ENCODE measurements around the gene HUNK.

The HUNK gene

DNA sequence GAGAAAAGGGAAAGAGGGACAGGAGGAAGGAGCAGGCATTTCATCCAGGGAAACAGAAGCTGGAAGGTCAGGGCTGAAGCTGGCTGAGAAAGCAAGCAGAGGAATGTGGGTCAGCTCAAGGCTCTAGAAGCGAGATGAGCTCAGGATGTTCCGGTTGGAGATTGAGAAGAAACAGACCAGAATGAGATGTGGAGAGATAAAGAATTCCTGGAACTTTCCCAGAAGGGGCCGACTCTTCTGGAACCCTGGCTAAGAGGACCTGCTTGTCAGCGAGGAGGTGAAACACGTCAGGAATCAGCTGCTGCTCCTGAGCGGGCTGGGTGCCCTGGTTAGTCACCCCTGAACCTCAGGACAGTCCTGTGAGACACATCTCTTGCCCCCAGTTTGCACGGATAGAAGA lies 75.9 kb downstream of the HUNK start:
- DNase-seq (ENCODE audit: low spot score), result no peak
- FAIRE-seq, result no peak

- no peak for DNase-seq (ENCODE audit: low spot score)
- no peak for FAIRE-seq
These were observed 80.0 kb downstream of the HUNK start for GRCh38 chr21:31952828-31953227.

- FAIRE-seq (no peak), DNase-seq (ENCODE audit: low spot score) (no peak)
These were observed 84.8 kb downstream of the HUNK start for GRCh38 chr21:31957631-31958030.

- DNase-seq (ENCODE audit: low spot score) (no peak), FAIRE-seq (no peak)
These were observed 87.1 kb downstream of the HUNK start for GRCh38 chr21:31959881-31960280.

DNA sequence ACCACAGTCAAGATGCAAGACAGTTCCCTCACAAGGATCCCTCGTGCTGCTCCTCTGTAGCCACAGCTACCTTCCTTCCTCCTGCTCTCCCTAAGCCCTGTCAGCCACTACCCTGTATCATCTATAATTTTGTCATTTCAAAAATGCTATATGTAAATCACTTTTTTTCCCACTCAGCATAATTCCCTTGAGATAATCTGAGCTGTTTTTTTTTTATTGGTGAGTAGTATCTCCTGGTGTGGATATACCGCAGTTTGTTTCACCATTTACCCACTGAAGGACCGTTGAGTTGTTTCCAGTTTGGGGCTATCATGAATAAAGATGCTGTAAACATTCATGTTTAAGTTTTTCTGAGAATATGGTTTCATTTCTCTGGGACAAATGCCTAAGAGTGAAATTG lies 88.2 kb downstream of the HUNK start:
- no peak for FAIRE-seq
- DNase-seq (ENCODE audit: low spot score), result no peak

DNA sequence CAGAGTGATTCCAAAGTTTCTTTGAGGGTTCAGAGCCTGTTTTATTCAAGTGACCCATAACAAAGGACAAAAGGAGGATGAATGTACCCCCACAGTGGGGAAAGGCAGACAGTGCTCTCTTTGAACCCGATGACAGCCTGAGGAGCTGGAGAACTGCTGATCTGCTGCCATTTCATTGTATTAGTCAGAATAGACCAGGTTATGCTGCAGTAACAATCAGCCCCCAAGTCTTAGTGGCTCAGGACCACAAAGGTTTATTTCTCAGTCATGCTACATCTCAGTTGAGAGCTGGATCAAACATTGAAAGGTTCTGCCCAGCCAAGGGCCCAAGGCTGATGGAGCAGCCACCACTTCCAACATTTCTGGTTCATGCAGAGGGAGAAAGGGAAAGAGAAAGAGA lies 88.9 kb downstream of the HUNK start:
- FAIRE-seq (no peak), DNase-seq (ENCODE audit: low spot score) (no peak)

DNA sequence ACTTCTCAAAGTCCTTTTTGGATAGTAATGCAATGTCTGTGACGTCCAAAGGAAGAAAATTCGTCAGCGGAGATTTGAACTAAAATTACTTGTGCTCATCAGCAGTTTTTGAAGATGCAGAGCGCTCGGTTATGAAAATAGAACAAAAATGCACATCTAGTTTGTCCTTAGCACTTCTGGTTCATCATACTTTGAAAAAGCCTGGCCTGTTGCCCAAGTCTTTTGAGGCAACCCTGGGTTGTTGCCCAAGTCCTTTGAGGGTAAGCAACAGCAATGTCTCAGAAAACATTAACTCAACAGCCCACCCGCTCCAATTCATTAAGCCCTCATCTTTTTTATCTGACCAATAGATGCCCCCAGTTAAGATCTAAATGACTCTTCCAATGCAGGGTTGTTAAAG lies 91.9 kb downstream of the HUNK start:
- no peak for FAIRE-seq
- no peak for DNase-seq (ENCODE audit: low spot score)

GRCh38 chr21:31967334-31967733 lies 94.5 kb downstream of the HUNK start:
- DNase-seq (ENCODE audit: low spot score) (no peak), FAIRE-seq (no peak)

GRCh38 chr21:31972622-31973021 lies 99.8 kb downstream of the HUNK start:
- no peak for FAIRE-seq
- no peak for DNase-seq (ENCODE audit: low spot score)

GRCh38 chr21:31973402-31973944 lies 100.7 kb downstream of the HUNK start:
- FAIRE-seq, result no peak

DNA sequence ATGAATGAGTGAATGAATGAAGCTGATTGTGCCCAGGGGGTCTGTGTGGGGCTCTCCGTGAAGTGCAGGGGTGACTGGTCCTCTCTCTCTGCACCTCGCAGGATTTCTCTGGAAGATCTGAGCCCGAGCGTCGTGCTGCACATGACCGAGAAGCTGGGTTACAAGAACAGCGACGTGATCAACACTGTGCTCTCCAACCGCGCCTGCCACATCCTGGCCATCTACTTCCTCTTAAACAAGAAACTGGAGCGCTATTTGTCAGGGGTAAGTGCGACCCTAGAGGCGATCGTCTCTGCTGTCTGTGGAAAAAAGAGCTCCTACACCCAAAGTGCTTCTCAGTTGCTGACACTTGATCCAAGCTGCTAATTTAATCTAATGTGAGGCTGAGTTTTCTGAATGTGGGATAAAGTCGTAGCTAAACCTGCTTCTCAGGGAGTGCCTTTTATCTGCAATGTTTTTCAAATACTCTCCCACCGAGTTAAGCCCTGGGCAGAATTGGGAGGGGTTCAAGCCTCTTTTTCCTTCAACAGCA lies 101.7 kb downstream of the HUNK start:
- no peak for DNase-seq (ENCODE audit: low spot score)
- FAIRE-seq, result no peak

More at GRCh38 chr21:31973402-31973944, 100.7 kb downstream of the HUNK start:
- no peak for DNase-seq (ENCODE audit: low spot score)

DNA sequence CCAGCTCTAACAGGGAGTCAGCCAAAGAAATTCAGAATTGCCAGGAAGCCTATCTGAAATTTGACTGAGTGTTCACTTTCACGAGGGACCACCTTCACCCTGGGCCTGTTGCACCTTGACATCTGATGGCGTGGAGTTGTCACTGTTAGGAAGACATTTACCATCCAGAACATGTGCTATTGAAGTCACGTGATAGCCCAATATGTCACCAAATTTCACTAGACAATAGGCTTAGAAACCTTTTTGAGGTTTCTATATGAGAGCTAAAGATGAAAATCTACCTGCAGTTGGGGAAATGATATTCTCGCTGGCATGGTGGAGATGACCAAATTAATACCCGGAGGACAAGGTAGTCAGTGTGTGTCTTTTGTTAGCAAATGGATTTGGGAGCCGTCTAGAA lies 102.7 kb downstream of the HUNK start:
- FAIRE-seq, result no peak
- DNase-seq (ENCODE audit: low spot score), result no peak

- DNase-seq (ENCODE audit: low spot score), result no peak
- FAIRE-seq, result no peak
These were observed 105.0 kb downstream of the HUNK start for GRCh38 chr21:31977816-31978215.

- DNase-seq (ENCODE audit: low spot score), result no peak
- FAIRE-seq, result no peak
These were observed 110.3 kb downstream of the HUNK start for GRCh38 chr21:31983120-31983519.

DNA sequence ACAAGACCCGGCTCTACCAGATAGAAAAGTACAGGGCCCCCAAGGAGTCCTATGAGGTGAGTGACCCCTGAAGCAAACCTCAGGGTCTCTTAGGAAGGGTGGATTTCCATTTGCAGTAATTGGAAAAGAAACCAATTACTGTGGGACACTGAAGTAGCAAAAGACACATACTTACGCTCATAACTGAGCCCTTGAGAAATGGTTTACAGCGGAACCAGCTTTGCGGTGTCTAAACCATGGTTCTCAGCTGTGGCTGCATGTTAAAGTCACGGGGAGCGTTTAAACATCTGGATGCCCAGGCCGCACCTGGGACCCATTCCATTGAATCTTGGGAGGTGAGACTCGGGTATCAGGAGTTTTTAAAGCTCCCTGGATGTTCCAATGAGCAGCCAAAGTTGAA lies 110.7 kb downstream of the HUNK start:
- DNase-seq (ENCODE audit: low spot score), result no peak
- FAIRE-seq, result no peak

DNA sequence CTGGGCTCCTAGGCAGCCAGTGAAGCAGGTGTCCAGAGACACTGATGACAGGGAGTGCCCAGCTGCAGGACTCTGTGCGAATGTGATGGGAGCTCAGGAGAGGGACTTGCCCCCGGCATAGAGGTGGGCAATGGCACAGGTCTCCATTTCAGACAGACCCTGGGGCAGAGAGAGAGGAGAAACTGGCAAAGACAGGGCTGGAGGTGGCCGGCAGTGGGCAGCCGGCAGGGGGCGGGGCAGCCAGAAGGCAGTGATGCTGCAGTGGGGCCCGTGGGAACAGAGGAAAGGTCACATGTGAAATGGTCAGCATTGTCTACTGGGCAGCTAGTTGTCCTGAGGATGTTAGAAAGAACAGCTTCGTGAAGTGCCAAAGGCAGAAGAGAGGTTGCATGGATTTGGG lies 112.6 kb downstream of the HUNK start:
- FAIRE-seq (no peak), DNase-seq (ENCODE audit: low spot score) (no peak)

GRCh38 chr21:31986035-31986856 lies 113.4 kb downstream of the HUNK start:
- no peak for DNase-seq (ENCODE audit: low spot score)

DNA sequence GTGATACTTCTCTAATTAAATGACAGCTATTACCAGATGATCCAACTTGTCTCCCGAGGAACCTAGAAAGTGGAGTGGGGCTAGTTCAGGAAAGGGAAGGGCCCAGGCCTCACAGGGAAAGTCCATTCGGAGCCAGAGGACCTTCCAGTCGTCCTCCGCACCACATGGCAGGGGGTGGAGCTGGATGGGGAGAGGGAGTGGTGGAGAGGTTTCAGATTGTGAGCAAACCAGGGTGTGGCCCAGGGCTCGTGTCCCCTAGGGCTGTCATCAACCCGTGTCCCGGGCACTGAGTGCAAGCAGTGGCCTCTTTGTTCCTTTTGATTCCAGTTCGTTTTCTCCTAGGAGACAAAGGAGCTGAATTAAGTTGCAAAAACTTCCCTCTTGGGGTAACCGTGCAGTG lies 114.9 kb downstream of the HUNK start:
- FAIRE-seq (no peak), DNase-seq (ENCODE audit: low spot score) (no peak)

More at GRCh38 chr21:31986035-31986856, 113.4 kb downstream of the HUNK start:
- no peak for FAIRE-seq

DNA sequence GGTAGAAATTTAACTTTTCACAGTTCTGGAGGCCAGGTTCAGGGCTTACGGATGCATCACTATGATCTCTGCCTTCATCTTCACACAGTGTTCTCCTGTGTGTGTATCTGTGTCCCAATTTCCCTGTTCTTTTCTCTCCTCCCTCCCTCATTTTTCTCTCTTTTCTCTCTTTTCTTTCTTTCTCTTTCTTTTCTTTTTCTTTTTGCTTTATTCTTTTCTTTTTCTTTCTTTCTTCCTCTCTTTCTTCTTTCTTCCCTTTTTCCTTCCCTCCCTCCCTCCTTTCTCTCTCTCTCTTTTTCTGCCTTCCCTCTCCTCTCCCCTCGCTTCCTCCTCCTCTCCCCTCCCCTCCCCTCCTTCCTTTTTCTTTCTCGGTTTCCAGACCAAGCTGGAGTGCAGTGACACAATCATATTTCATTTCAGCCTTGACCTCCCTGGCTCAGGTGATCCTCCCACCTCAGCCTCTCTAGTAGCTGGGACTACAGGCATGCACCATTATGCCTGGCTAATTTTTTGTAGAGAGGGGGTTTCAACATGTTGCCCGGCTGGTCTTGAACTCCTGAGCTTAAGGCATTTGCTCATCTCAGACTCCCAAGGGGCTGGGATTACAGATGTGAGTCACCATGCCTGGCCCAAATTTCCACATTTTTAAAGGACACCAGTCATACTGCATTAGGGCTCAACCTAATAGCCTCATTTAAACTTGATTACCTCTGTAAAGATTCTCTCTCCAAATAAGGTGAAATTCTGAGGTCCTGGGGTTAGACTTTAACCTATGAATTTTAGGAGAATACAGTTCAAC lies 115.9 kb downstream of the HUNK start:
- DNase-seq (ENCODE audit: low spot score) (no peak), FAIRE-seq (no peak)

DNA sequence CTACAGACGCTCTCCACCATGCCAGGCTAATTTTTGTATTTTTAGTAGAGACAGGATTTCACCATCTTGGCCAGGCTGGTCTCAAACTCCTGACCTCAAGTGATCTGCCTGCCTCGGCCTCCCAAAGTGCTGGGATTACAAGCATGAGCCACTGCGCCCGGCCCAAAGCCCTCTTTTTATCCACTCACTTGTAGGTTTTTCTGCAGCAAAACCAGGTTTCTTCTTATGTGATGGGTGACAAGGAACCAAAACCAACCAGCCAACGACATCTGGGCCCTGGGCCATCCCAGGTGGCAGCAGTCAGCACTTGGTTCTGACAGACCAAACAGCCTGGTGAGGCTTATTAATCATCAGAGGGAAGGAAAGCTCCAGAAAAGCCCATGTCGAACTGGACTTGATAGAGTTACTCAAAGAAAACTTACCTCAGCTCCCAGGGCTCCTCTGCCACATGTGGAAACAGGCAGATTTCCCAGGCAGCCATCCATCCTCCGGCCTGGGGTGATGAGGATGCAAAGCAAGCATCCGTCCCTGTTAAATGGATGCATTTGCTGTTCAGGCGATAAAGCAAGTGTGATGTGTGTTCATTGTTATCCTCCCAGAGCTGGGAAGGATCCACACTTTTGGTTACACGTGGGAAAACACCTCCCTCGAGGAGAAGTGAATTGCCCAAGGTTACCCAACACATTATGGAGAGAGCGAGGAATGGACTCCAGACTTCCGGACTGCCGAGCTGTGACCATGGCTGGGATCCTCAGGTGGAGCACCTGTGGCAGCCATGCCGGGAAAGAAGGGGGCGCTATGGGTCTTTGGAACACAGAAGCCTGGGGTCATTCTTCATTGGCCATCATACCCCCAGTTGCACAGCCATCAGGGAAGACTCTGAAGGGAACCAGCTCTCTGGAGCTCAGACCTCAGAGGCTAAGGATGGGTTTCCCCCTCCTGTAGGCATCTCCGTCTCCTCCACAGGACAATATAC lies 118.8 kb downstream of the HUNK start:
- DNase-seq (ENCODE audit: low spot score) (no peak), FAIRE-seq (no peak)

GRCh38 chr21:31992391-31992790 lies 119.6 kb downstream of the HUNK start:
- FAIRE-seq, result no peak
- DNase-seq (ENCODE audit: low spot score), result no peak

Data from RCC 7860 (cell line).